IMR-90 (cell line): ENCODE data around the gene GSTK1. TPM values are rescaled to one million over a fixed set of nuclear protein-coding genes. Genes with fewer than 3 reads are reported as not detected.

Source experiments
- ATAC-seq: fragments of 200-7000 bp; cut with Tn5 transposase; 2 replicates; pipeline ENCODE4 v1.9.1; 2020; ENCODE audit warnings: low read depth, mild to moderate bottlenecking, moderate library complexity
- BruUV-seq: library from RNA; stranded (reverse); fragments of 400-500 nt; replicated peaks from 2 replicates; lab custom pipeline; 2021; lab: Mats Ljungman, UMichigan
- CTCF ChIA-PET: fragments of 300-600 bp; formaldehyde crosslinking; extraction: SDS; loops from one replicate; lab custom pipeline; 2021; ENCODE audit warnings: antibody characterized with exemption; lab: Yijun Ruan, JAX
- POLR2A ChIA-PET: fragments of 300-600 bp; sonication (Branson Sonifier 250); formaldehyde crosslinking; loops from one replicate; lab custom pipeline; 2022; ENCODE audit warnings: antibody characterized with exemption; ENCODE audit not compliant: unreplicated experiment; lab: Charles Lee
- DNase-seq: peaks from one replicate; pipeline ENCODE4 v3.0.0; 2013
- H2AFZ ChIP-seq: replicated peaks from 2 replicates; pipeline ENCODE3; 2013; ENCODE audit warnings: low read length, mild to moderate bottlenecking; ENCODE audit not compliant: poor library complexity
- H2AK5ac ChIP-seq: 2 replicates; pipeline ENCODE4 v1.6.1; 2013; ENCODE audit warnings: low read depth, low read length, inconsistent platforms
- H2AK9ac ChIP-seq: replicated peaks from 2 replicates; pipeline ENCODE3; 2013; ENCODE audit warnings: mild to moderate bottlenecking, low read depth, low read length, moderate library complexity; ENCODE audit not compliant: poor library complexity
- H2BK120ac ChIP-seq: 2 replicates; pipeline ENCODE4 v1.6.1; 2013; ENCODE audit warnings: low read depth, low read length, inconsistent platforms
- H2BK15ac ChIP-seq: 3 replicates; pipeline ENCODE4 v1.6.1; 2013; ENCODE audit warnings: low read depth, low read length, inconsistent platforms
- H2BK20ac ChIP-seq: 2 replicates; pipeline ENCODE4 v1.6.1; 2013; ENCODE audit warnings: low read depth, mild to moderate bottlenecking, inconsistent platforms, low read length, moderate library complexity
- H2BK5ac ChIP-seq: 2 replicates; pipeline ENCODE4 v1.6.1; 2013; ENCODE audit warnings: mild to moderate bottlenecking, low read depth, low read length, inconsistent platforms; ENCODE audit not compliant: poor library complexity, severe bottlenecking
- H3K14ac ChIP-seq: replicated peaks from 2 replicates; pipeline ENCODE4 v1.6.1; 2013; ENCODE audit warnings: low read depth, low read length, inconsistent platforms
- H3K18ac ChIP-seq: 2 replicates; pipeline ENCODE4 v1.6.1; 2013; ENCODE audit warnings: low read depth, low read length, control low read depth
- H3K23ac ChIP-seq: 2 replicates; pipeline ENCODE4 v1.6.1; 2013; ENCODE audit warnings: low read depth, low read length, inconsistent platforms
- H3K27ac ChIP-seq: 2 replicates; pipeline ENCODE4 v1.5.1; 2013; ENCODE audit warnings: mild to moderate bottlenecking, control low read depth, low read length; ENCODE audit not compliant: insufficient read depth
- H3K27me3 ChIP-seq: 2 replicates; pipeline ENCODE4 v1.6.1; 2013; ENCODE audit warnings: low read length; ENCODE audit not compliant: control insufficient read depth, insufficient read depth
- H3K36me3 ChIP-seq: 2 replicates; pipeline ENCODE4 v1.6.1; 2013; ENCODE audit warnings: low read length, mixed read lengths; ENCODE audit not compliant: control insufficient read depth, insufficient read depth
- H3K4ac ChIP-seq: 2 replicates; pipeline ENCODE4 v1.6.1; 2013; ENCODE audit warnings: low read depth, low read length, inconsistent platforms
- H3K4me1 ChIP-seq: 2 replicates; pipeline ENCODE4 v1.6.1; 2013; ENCODE audit warnings: low read length, mixed read lengths; ENCODE audit not compliant: control insufficient read depth, insufficient read depth
- H3K4me2 ChIP-seq: 2 replicates; pipeline ENCODE4 v1.6.1; 2013; ENCODE audit warnings: low read depth, mild to moderate bottlenecking, control low read depth, low read length, moderate library complexity
- H3K4me3 ChIP-seq: 2 replicates; pipeline ENCODE4 v1.5.1; 2013; ENCODE audit warnings: low read depth, mild to moderate bottlenecking, control low read depth, low read length, moderate library complexity; ENCODE audit not compliant: insufficient read depth
- H3K56ac ChIP-seq: 2 replicates; pipeline ENCODE4 v1.6.1; 2013; ENCODE audit warnings: low read length, inconsistent platforms; ENCODE audit not compliant: insufficient read depth; ENCODE audit errors: extremely low read depth
- H3K79me1 ChIP-seq, 2 experiments: 2 replicates each; pipeline ENCODE4 v1.6.1; 2013; ENCODE audit warnings: low read length in 2 of 2, inconsistent platforms in 1 of 2, low read depth in 1 of 2
- H3K9ac ChIP-seq: 2 replicates; pipeline ENCODE4 v1.6.1; 2013; ENCODE audit warnings: low read depth, low read length, control low read depth
- H3K9me1 ChIP-seq: 2 replicates; pipeline ENCODE4 v1.6.1; 2013; ENCODE audit warnings: low read length, inconsistent platforms; ENCODE audit not compliant: insufficient read depth
- H3K9me3 ChIP-seq: 2 replicates; pipeline ENCODE4 v1.6.1; 2013; ENCODE audit warnings: low read length; ENCODE audit not compliant: control insufficient read depth, insufficient read depth
- H4K20me1 ChIP-seq: 2 replicates; pipeline ENCODE4 v1.6.1; 2013; ENCODE audit warnings: low read length, inconsistent platforms; ENCODE audit not compliant: insufficient read depth
- H4K5ac ChIP-seq: 2 replicates; pipeline ENCODE4 v1.6.1; 2013; ENCODE audit warnings: mild to moderate bottlenecking, low read depth, low read length, control low read depth
- H4K8ac ChIP-seq, 2 experiments: 2 replicates each; pipeline ENCODE4 v1.6.1; 2013; ENCODE audit warnings: low read depth in 2 of 2, low read length in 2 of 2, control low read depth in 1 of 2, inconsistent platforms in 1 of 2
- H4K91ac ChIP-seq: 2 replicates; pipeline ENCODE4 v1.6.1; 2013; ENCODE audit warnings: low read depth, low read length, inconsistent platforms; ENCODE audit not compliant: insufficient read depth
- CEBPB ChIP-seq: IDR thresholded peaks from 2 replicates; pipeline ENCODE4 v1.6.1; 2012; ENCODE audit warnings: low read depth, low read length, improper control_type of control experiment
- WGBS, 2 experiments: methylation state at CpG; one replicate each; pipeline versions ENCODE4 v1.1.5 to v1.1.7; 2013; ENCODE audit warnings: missing lambda C conversion rate in 2 of 2; ENCODE audit not compliant: insufficient read length in 1 of 2; ENCODE audit errors: extremely low coverage in 2 of 2; 5-methylcytosine and 5-hydroxymethylcytosine counted together
- dilution Hi-C: fragments of 300-500 bp; cut with HindIII; formaldehyde crosslinking; loops from one replicate; pipeline ENCODE4 v1.14.3; 2018; ENCODE audit warnings: low sequenced_read_pairs; ENCODE audit not compliant: unreplicated experiment
- in situ Hi-C: fragments of 300-500 bp; cut with MboI; formaldehyde crosslinking; loops from 3 replicates; pipeline ENCODE4 v1.14.3; 2019; ENCODE audit warnings: low sequenced_read_pairs, inconsistent platforms, mixed read lengths
- intact Hi-C: fragments of 100-400 bp; cut with micrococcal nuclease; formaldehyde crosslinking; loops from 2 replicates; pipeline ENCODE4 v1.10.0; 2022
- microRNA-seq, 2 experiments: library from miRNA; stranded (forward) in 1 of 2; unstranded in 1 of 2; fragments of 10-50 nt in 1 of 2; fragments of <30 nt in 1 of 2; gene quantifications in 1 of 2; microRNA quantifications in 1 of 2; one replicate each; pipeline versions ENCODE3 to v1.1.0; 2013 to 2020; ENCODE audit not compliant: insufficient read depth in 1 of 2, insufficient read length in 1 of 2, unreplicated experiment in 1 of 2
- polyA plus RNA-seq, 3 experiments: library from polyadenylated mRNA; depleted of rRNA; stranded (reverse); fragments of >200 nt; gene quantifications; 2 replicates each; pipeline ENCODE4 v1.2.3, GENCODE V29; 2012; ENCODE audit warnings: low replicate concordance in 1 of 3
- small RNA-seq, 5 experiments: library from RNA; depleted of rRNA; stranded (forward); fragments of <200 nt; gene quantifications; one replicate each; pipeline ENCODE3, GENCODE V24; 2012
- total RNA-seq: library from RNA; depleted of rRNA; stranded (reverse); fragments of >200 nt; gene quantifications from 2 replicates; pipeline ENCODE4 v1.2.3, GENCODE V29; 2012; rRNA removed
- TF ChIP-seq, protein P1 (sequence below): conservative IDR thresholded peaks from 2 replicates; pipeline ENCODE4 v1.5.1; 2012; ENCODE audit warnings: mild to moderate bottlenecking, low read depth, low read length, improper control_type of control experiment

The GSTK1 gene
- total and polyA plus RNA-seq, 2 of the 4 experiments (the other 2 are of a cell fraction), result 64.9 to 111 TPM

DNA sequence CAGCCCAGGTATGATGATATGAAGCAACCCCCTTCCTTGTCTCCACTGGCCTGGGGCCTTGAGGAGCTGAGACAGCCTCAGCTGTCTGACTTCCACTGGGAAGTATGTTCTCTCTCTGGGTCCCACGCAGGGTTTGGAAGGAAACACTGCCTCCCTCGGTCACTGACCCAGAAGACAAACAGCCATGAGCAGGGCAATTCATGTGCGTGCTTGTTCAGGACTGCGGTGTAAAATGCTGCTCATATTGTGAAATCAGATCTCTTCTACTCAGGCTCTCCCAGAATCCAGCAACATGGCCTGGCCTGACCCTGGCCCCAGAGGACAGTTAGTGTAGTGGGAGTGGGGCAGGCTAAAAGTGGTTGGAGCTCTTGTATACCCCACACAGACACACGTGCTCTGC, 55.4 kb downstream of the GSTK1 start:
- Histone ChIP-seq H3K9me3 (no peaks in the 10 kb centered on the region), H3K9ac (no peak overlapping the region), H2BK15ac (no peak overlapping the region), H3K4ac (no peak overlapping the region), H4K91ac (no peak overlapping the region), H2BK120ac (no peak overlapping the region), H3K23ac (no peak overlapping the region), H4K5ac (peak overlapping the region; percentile 64; the same call in 1 of the 2 replicates), H3K4me2 (no peak overlapping the region), H4K20me1 (no peaks in the 10 kb centered on the region), H3K36me3 (no peaks in the 10 kb centered on the region), H4K8ac (no peak overlapping the region), H3K56ac (no peak overlapping the region), H3K18ac (peak overlapping the region; percentile 66; the same call in 1 of the 2 replicates), H2AK5ac (no peak overlapping the region), H3K14ac (no peak overlapping the region), H2AFZ (no peak overlapping the region), H3K9me1 (no peaks in the 10 kb centered on the region), H3K79me1 (no peaks in the 10 kb centered on the region), H3K4me1 (peaks cover 10% of the 10 kb centered on the region; the same call in 1 of the 2 replicates), H3K4me3 (no peak overlapping the region), H2AK9ac (no peak overlapping the region), H3K27me3 (peaks cover 5% of the 10 kb centered on the region), H2BK5ac (peak overlapping the region; percentile 31), H2BK20ac (no peak overlapping the region), H3K27ac (peak overlapping the region; percentile 53; the same call in 1 of the 2 replicates)
- no TSS peak for BruUV-seq
- DNase-seq (peak; percentile 49), ATAC-seq (peak; percentile 77)
- dilution Hi-C loops (no loop called here), intact Hi-C loops (no loop called here), in situ Hi-C loops (no loop called here)
- 34% methylated on average over 2 of the region's 5 CpGs; no CpG with 5 or more reads in 1 of the 2 experiments for WGBS, 2 experiments
- TF ChIP-seq, protein P1, sequence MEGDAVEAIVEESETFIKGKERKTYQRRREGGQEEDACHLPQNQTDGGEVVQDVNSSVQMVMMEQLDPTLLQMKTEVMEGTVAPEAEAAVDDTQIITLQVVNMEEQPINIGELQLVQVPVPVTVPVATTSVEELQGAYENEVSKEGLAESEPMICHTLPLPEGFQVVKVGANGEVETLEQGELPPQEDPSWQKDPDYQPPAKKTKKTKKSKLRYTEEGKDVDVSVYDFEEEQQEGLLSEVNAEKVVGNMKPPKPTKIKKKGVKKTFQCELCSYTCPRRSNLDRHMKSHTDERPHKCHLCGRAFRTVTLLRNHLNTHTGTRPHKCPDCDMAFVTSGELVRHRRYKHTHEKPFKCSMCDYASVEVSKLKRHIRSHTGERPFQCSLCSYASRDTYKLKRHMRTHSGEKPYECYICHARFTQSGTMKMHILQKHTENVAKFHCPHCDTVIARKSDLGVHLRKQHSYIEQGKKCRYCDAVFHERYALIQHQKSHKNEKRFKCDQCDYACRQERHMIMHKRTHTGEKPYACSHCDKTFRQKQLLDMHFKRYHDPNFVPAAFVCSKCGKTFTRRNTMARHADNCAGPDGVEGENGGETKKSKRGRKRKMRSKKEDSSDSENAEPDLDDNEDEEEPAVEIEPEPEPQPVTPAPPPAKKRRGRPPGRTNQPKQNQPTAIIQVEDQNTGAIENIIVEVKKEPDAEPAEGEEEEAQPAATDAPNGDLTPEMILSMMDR, result no peak
- peak; percentile 71 for TF ChIP-seq CEBPB
- POLR2A ChIA-PET, result interaction anchor here (0.6 kb wide), 1 partner anchor 74 kb away, joined by 7 read pairs; no protein-coding TSS in a partner anchor
- CTCF ChIA-PET, result no interaction called here

Small RNA genes lying within 50 kb of the gene (microRNA-seq; reads per million reads assigned to microRNA genes)
- gene AC073342.3 (ENCODE audit: insufficient read depth, insufficient read length), result not detected
- not detected for gene RN7SL481P (ENCODE audit: insufficient read depth, insufficient read length)
- gene RN7SL535P (ENCODE audit: insufficient read depth, insufficient read length), result not detected

Small RNA genes lying within 50 kb of the gene (small RNA-seq; reads per million reads assigned to genes)
- gene AC073342.3, result 0 reads per million in 5 experiments
- gene RN7SL481P, result 0 reads per million in 5 experiments
- 0 reads per million in 5 experiments for gene RN7SL535P

Other genes with a start within 250 kb of the GSTK1 start
- not detected in 2 replicates for gene OR9A2, start 236.3 kb upstream of the GSTK1 start, total RNA-seq
- gene OR9A2, start 236.3 kb upstream of the GSTK1 start, polyA plus RNA-seq (2012; rRNA removed), result not detected in 2 replicates
- gene OR6V1, start 211.1 kb upstream of the GSTK1 start, total RNA-seq, result not detected in 2 replicates
- gene OR6V1, start 211.1 kb upstream of the GSTK1 start, polyA plus RNA-seq (2012; rRNA removed), result not detected in 2 replicates
- gene PIP, start 131.4 kb upstream of the GSTK1 start, total RNA-seq, result not detected in 2 replicates
- gene PIP, start 131.4 kb upstream of the GSTK1 start, polyA plus RNA-seq (2012; rRNA removed), result not detected in 2 replicates
- not detected in 2 replicates for gene TAS2R39, start 80.0 kb upstream of the GSTK1 start, total RNA-seq
- gene TAS2R39, start 80.0 kb upstream of the GSTK1 start, polyA plus RNA-seq (2012; rRNA removed), result not detected in 2 replicates
- gene TAS2R40, start 41.4 kb upstream of the GSTK1 start, total RNA-seq, result not detected in 2 replicates
- gene TAS2R40, start 41.4 kb upstream of the GSTK1 start, polyA plus RNA-seq (2012; rRNA removed), result not detected in 2 replicates
- gene TMEM139, start 21.5 kb downstream of the GSTK1 start, total RNA-seq, result not detected in 2 replicates
- gene TMEM139, start 21.5 kb downstream of the GSTK1 start, polyA plus RNA-seq (2012; rRNA removed), result 0.07 TPM in 1 of 2 replicates, not detected in the other
- 18.6 and 25.6 TPM in 2 replicates for gene CASP2, start 24.9 kb downstream of the GSTK1 start, total RNA-seq
- gene CASP2, start 24.9 kb downstream of the GSTK1 start, polyA plus RNA-seq (2012; rRNA removed), result 14.3 and 15.4 TPM in 2 replicates
- not detected in 2 replicates for gene CLCN1, start 52.7 kb downstream of the GSTK1 start, total RNA-seq
- gene CLCN1, start 52.7 kb downstream of the GSTK1 start, polyA plus RNA-seq (2012; rRNA removed), result not detected in 2 replicates
- 2.5 and 3.4 TPM in 2 replicates for gene FAM131B, start 99.3 kb downstream of the GSTK1 start, total RNA-seq
- gene FAM131B, start 99.3 kb downstream of the GSTK1 start, polyA plus RNA-seq (2012; rRNA removed), result 3.7 and 4.3 TPM in 2 replicates
- 22.6 and 25.0 TPM in 2 replicates for gene ZYX, start 117.9 kb downstream of the GSTK1 start, total RNA-seq
- 291 and 334 TPM in 2 replicates for gene ZYX, start 117.9 kb downstream of the GSTK1 start, polyA plus RNA-seq (2012; rRNA removed)
- gene EPHA1, start 145.4 kb downstream of the GSTK1 start, total RNA-seq, result not detected in 2 replicates
- 0.10 TPM in 1 of 2 replicates, not detected in the other for gene EPHA1, start 145.4 kb downstream of the GSTK1 start, polyA plus RNA-seq (2012; rRNA removed)
- not detected in 2 replicates for gene TAS2R60, start 180.0 kb downstream of the GSTK1 start, total RNA-seq
- gene TAS2R60, start 180.0 kb downstream of the GSTK1 start, polyA plus RNA-seq (2012; rRNA removed), result not detected in 2 replicates
- not detected in 2 replicates for gene TAS2R41, start 214.4 kb downstream of the GSTK1 start, total RNA-seq
- not detected in 2 replicates for gene TAS2R41, start 214.4 kb downstream of the GSTK1 start, polyA plus RNA-seq (2012; rRNA removed)